Left ventricle myocardium inferior (tissue), 1 donor: ENCODE data around the gene ZNF771. TPM values are rescaled to one million over a fixed set of nuclear protein-coding genes. Genes with fewer than 3 reads are reported as not detected.
A peak's percentile ranks its signal among the peaks of the same experiment; 100 is the strongest.
"Not testable (repeated sequence)": the region's sequence is repeated elsewhere in the genome, so short reads cannot be mapped to it uniquely, and the experiment has no call there.

Source experiments
- DNase-seq: peaks from one replicate; pipeline ENCODE4 v3.0.0-alpha.2; 2020
- H3K27ac ChIP-seq: fragments of 200-600 bp; replicated peaks from 2 replicates; pipeline ENCODE4 v1.8.0; 2021
- H3K27me3 ChIP-seq: fragments of 200-600 bp; 2 replicates; pipeline ENCODE4 v1.8.0; 2021; ENCODE audit warnings: low read depth
- H3K36me3 ChIP-seq: fragments of 200-600 bp; 2 replicates; pipeline ENCODE4 v1.8.0; 2021
- H3K4me1 ChIP-seq: fragments of 200-600 bp; 2 replicates; pipeline ENCODE4 v1.8.0; 2021
- H3K4me3 ChIP-seq: fragments of 200-600 bp; 2 replicates; pipeline ENCODE4 v1.8.0; 2021; ENCODE audit warnings: mild to moderate bottlenecking, moderate library complexity
- H3K9me3 ChIP-seq: fragments of 200-600 bp; replicated peaks from 2 replicates; pipeline ENCODE4 v1.8.0; 2021
- intact Hi-C: fragments of 100-400 bp; cut with micrococcal nuclease; formaldehyde crosslinking; loops from one replicate; pipeline ENCODE4 v1.11.0; 2022
- total RNA-seq: library from RNA; stranded (reverse); fragmentation: NEBNext Ultra II Directional; extraction: Animal tissue kit (Norgen Biotek cat#: 25700); gene quantifications from one replicate; pipeline ENCODE4 v1.2.1, GENCODE V29; 2021
- TF ChIP-seq, protein P1 (sequence below): fragments of 200-600 bp; IDR thresholded peaks from 2 replicates; pipeline ENCODE4 v1.8.0; 2021; ENCODE audit warnings: antibody characterized with exemption, mild to moderate bottlenecking, borderline replicate concordance
- donor health status: DM: no; HTN: yes; CAD: no; lungs with severe emphysema.

Gene ZNF771
- total RNA-seq, 1 donor from 2014 or later: 8.1 TPM

DNA sequence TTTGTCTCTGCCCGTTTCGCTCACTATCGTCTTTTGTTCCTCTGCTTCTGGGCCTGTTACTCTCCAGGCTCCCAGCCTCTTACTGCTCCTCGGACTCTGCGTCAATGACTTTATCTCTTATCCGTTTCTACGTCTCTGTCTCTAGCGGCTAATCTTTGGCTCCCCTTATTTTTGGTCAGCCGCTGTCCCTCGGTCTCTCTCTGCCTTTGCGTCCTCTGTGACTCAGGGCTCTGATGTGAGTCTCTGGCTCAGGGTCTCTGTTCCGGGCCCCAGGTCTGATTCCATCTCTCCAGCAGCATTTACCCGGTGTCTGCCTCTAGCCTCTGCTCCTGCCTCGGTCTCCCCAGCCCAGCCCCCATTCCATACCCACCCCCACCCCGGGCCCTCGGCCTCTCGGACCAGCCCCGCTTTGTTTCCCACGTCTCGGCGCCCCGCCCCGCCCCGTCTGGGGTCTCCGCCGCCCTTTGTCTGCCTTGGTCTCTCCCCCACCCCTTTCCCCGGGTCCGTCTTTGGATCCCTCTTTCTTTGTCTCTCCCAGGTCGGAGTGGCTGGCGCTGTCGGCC is 12.7 kb upstream of the ZNF771 start:
- Histone ChIP-seq H3K27me3 (no peaks in the 10 kb centered on the region), H3K9me3 (no peaks in the 10 kb centered on the region), H3K36me3 (peaks cover 15% of the 10 kb centered on the region), H3K4me1 (peaks cover 30% of the 10 kb centered on the region), H3K4me3 (peak overlapping the region; percentile 94), H3K27ac (peak overlapping the region; percentile 92)
- DNase-seq: no peak
- TF ChIP-seq, protein P1, sequence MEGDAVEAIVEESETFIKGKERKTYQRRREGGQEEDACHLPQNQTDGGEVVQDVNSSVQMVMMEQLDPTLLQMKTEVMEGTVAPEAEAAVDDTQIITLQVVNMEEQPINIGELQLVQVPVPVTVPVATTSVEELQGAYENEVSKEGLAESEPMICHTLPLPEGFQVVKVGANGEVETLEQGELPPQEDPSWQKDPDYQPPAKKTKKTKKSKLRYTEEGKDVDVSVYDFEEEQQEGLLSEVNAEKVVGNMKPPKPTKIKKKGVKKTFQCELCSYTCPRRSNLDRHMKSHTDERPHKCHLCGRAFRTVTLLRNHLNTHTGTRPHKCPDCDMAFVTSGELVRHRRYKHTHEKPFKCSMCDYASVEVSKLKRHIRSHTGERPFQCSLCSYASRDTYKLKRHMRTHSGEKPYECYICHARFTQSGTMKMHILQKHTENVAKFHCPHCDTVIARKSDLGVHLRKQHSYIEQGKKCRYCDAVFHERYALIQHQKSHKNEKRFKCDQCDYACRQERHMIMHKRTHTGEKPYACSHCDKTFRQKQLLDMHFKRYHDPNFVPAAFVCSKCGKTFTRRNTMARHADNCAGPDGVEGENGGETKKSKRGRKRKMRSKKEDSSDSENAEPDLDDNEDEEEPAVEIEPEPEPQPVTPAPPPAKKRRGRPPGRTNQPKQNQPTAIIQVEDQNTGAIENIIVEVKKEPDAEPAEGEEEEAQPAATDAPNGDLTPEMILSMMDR: no peak
- intact Hi-C loops: no loop called here

DNA sequence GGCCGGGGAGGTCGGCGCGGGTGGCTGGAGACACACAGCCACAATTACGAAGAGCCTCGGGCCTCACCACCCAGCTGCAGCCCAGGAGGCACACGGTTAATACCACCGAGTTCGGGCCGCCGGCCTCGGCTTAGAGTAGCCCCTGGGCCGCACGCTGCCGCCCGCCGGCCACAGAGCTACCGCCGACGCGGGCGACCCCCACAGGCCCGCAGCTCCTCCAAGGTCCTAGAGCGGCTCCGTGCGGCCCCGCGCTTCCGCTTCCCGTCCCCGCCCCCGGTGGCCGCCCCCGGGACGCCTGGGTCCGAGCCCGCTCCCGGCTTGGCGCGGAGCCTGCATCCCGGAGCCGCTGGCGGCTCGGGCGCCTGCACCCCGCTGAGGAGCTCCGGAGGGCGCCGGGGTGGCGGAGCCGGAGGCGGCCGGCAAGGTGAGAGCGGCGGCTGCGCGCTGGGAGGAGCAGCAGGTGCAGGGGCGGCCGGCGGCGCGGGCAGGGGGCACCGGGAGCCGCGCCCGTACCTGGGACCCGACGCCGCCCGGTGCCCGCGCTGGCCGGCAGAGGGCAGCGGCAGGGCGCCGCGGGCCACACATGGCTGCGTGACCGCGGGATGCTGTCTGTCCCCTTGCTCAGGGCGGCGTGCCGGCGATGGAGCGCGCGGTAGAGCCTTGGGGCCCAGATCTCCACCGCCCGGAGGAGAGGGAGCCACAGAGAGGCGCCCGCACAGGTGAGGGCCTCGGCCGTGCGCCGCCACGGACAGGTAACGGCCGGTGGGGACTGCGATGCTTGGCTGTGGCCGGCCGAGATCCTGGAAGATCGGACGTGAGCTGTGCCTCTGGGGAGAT is 12.0 kb upstream of the ZNF771 start, which contains the start of gene ZNF48:
ZNF48 (plus strand) TSS at position 266 of the 837 bp plus-strand sequence; CDS start at position 641, 375 bp downstream.
- TF ChIP-seq, protein P1: peak; percentile 49
- peak within 1 kb of the TSS; percentile 94 for H3K4me3 ChIP-seq
- peaks cover 37% of the 10 kb centered on the region for H3K4me1 ChIP-seq
- peaks cover 15% of the 10 kb centered on the region for H3K36me3 ChIP-seq
- no peaks in the 10 kb centered on the region for H3K27me3 ChIP-seq
- peak; percentile 88 for DNase-seq
- H3K27ac ChIP-seq: peak within 1 kb of the TSS; percentile 92
- H3K9me3 ChIP-seq: no peaks in the 10 kb centered on the region
- intact Hi-C loops: no loop called here

DNA sequence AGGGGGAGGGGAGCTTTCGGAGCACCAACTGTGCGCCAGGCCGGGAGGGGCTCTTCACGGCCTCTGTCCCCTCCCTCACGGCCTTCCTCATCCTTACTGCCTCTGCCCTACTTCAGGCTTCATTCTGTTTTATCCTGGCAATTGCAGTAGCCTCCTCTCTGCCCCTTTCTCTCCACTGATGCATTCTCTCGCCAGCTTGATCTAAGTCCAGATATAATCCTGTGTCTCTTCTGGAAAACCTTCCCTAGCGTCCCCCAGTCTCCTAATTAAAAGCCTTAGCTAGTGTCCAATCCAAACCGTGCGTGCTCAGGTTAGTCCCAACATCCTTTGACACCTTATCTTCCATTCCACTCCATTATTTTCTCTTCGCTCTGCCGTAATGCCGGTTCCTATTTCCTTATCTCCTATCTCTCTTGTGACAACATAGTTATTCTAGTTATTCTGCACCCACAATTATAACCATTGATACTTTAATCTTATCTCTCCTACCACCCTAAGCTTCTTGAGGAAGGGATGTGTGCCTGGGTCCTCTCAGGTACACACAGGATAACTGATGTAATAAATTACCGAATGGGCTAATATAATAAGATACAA is 11.3 kb upstream of the ZNF771 start:
- Histone ChIP-seq H3K36me3 (peaks cover 15% of the 10 kb centered on the region), H3K4me3 (peak overlapping the region; percentile 94), H3K27ac (peak overlapping the region; percentile 92), H3K27me3 (no peaks in the 10 kb centered on the region), H3K4me1 (peaks cover 45% of the 10 kb centered on the region), H3K9me3 (no peaks in the 10 kb centered on the region)
- DNase-seq: no peak
- intact Hi-C loops: no loop called here
- TF ChIP-seq, protein P1: no peak

DNA sequence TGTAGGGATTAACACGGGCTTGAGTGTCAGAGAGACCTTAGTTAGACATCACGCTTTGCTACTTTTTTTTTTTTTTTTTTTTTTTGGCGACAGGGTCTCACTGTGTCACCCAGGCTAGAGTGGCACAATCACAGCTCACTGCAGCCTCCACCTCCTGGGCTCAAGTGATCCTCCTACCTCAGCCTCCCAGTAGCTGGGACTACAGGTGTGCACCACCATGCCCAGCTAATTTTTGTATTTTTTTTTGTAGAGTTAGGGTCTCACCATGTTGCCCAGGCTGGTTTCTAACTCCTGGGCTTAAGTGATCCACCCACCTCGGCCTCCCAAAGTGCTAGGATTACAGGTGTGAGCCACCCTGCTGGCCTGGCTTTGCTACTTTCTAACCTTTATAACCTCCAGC is 10.8 kb upstream of the ZNF771 start:
- intact Hi-C loops, DNase-seq, H3K27me3 ChIP-seq, H3K9me3 ChIP-seq: not testable (repeated sequence)
- H3K4me1 ChIP-seq: peaks cover 47% of the 10 kb centered on the region
- peaks cover 15% of the 10 kb centered on the region for H3K36me3 ChIP-seq
- H3K4me3 ChIP-seq: peak overlapping the region; percentile 94
- H3K27ac ChIP-seq: peak overlapping the region; percentile 92

DNA sequence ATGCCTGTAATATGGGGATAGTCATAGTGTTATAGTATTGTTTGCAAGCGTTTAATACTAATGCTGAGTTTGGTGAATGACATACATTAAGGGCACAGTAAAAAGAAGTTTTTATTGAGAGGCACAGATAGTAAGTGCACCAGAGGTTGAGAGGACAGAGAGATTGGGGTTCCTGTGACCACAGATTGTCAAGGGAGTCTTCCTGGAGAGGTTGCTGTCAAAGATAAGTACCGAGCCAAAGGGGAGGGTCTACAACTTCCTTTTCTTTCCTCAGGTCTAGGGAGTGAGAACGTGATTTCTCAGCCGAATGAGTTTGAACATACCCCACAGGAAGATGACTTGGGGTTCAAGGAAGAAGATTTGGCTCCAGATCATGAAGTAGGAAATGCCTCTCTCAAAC is 10.3 kb upstream of the ZNF771 start:
- H3K4me3 ChIP-seq: no peak overlapping the region
- intact Hi-C loops: no loop called here
- TF ChIP-seq, protein P1: no peak
- no peaks in the 10 kb centered on the region for H3K9me3 ChIP-seq
- no peaks in the 10 kb centered on the region for H3K27me3 ChIP-seq
- H3K36me3 ChIP-seq: peaks cover 15% of the 10 kb centered on the region
- H3K27ac ChIP-seq: no peak overlapping the region
- H3K4me1 ChIP-seq: peaks cover 47% of the 10 kb centered on the region
- DNase-seq: no peak
